Neural progenitor cell (in vitro differentiated cells): ENCODE results near the gene IL6ST.

Experiments
- CTCF ChIP-seq: fragments of 200-600 bp; sonication (generic); IDR thresholded peaks from 2 replicates; pipeline ENCODE4 v1.5.1; 2017; ENCODE audit warnings: antibody characterized with exemption, mild to moderate bottlenecking
- EZH2 ChIP-seq: fragments of 200-600 bp; sonication (generic); IDR thresholded peaks from 2 replicates; pipeline ENCODE4 v1.6.1; 2017; ENCODE audit warnings: antibody characterized with exemption, mild to moderate bottlenecking, moderate library complexity
- EZH2phosphoT487 ChIP-seq: fragments of 200-600 bp; sonication (generic); IDR thresholded peaks from 2 replicates; pipeline ENCODE4 v1.6.1; 2017; ENCODE audit warnings: antibody characterized with exemption

GRCh38 chr5:56004874-56005273, 10.1 kb upstream of the IL6ST start:
- no peak for TF ChIP-seq CTCF
- no peak for TF ChIP-seq EZH2
- TF ChIP-seq EZH2phosphoT487 = no peak
